T-helper 17 cell (primary cell): ENCODE results near the gene OR5AU1. TPM values are rescaled to one million over a fixed set of nuclear protein-coding genes. Genes with fewer than 3 reads are reported as not detected.

Experiments used
- ATAC-seq: fragments of 150-1000 bp; cut with Tn5 transposase; 2 replicates; pipeline ENCODE4 v1.10.0; 2021; ENCODE audit warnings: mild to moderate bottlenecking, moderate library complexity
- DNase-seq, 3 donors: peaks; one replicate each; pipeline versions ENCODE4 v3.0.0 to v3.0.0-alpha.2; 2020 to 2021
- H3K9me3 ChIP-seq: one replicate; pipeline ENCODE4 v1.7.0; 2013; ENCODE audit warnings: low read length, mild to moderate bottlenecking; ENCODE audit not compliant: control insufficient read depth, poor library complexity, severe bottlenecking
- H3K27ac Mint-ChIP-seq: one replicate; pipeline ENCODE4 v1.8.0; 2022; ENCODE audit warnings: mild to moderate bottlenecking, moderate library complexity, mixed read lengths
- H3K27me3 Mint-ChIP-seq: one replicate; pipeline ENCODE4 v1.8.0; 2022; ENCODE audit warnings: mixed read lengths
- H3K36me3 Mint-ChIP-seq: one replicate; pipeline ENCODE4 v1.8.0; 2022; ENCODE audit warnings: low read depth, mixed read lengths
- H3K4me1 Mint-ChIP-seq: one replicate; pipeline ENCODE4 v1.8.0; 2022; ENCODE audit warnings: mild to moderate bottlenecking, mixed read lengths
- H3K4me3 Mint-ChIP-seq: one replicate; pipeline ENCODE4 v1.8.0; 2022; ENCODE audit warnings: mild to moderate bottlenecking, moderate library complexity, mixed read lengths
- total RNA-seq, 4 donors: library from RNA in 2 of 4; stranded (reverse) in 2 of 4; gene quantifications; one replicate each; pipeline ENCODE4 v1.2.3 and lab custom pipeline; 2022 to 2026

Gene OR5AU1
- total RNA-seq (not detected), total RNA-seq (lab: John Stamatoyannopoulos, UW) (0.12 to 0.23 reads per million in 2 donors)

- ATAC-seq = no peak
- peaks cover 2% of the 10 kb centered on the region for H3K9me3 ChIP-seq
- peaks cover 3% of the 10 kb centered on the region for H3K4me1 Mint-ChIP-seq
- H3K4me3 Mint-ChIP-seq = no peak within 1 kb of the TSS
- no peak for DNase-seq
- H3K36me3 Mint-ChIP-seq = peaks cover 6% of the 10 kb centered on the region
- peaks cover 43% of the 10 kb centered on the region for H3K27me3 Mint-ChIP-seq
- H3K27ac Mint-ChIP-seq = no peak within 1 kb of the TSS
These were observed at the start of gene OR5AU1 for GRCh38 chr14:21155963-21156362. TSS of gene OR5AU1 (minus strand) at chr14:21156063. CDS start at chr14:21155872, 191 bp downstream.

DNA sequence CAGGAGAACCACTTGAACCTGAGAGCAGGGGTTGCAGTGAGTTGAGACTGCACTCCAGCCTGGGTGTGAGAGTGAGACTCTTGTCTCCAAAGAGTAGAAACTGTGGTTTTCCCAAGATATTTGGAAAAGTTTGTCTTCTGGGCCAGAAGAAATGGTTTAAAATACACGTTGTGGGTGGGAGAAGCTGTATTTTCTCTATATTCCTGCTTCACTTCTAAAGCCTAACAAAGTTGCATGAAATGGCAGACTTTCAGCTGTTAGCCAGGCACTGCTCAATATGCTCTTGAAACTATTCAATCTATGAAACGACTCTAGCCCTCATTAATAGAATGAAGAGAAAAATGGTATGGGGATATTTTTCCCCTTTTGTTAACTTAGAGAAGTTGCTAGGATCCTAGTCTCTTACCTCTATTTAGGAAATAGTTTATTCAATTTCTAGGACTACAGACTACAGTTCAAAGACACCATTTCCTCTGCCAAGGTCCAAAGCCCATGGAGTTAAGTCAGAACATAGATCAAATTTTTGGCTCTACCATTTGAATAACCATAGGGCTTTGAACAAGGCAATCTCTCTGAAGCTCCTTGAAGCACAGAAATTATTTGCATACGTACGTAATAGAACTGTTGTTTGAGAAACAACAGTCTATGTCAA lies 49.3 kb upstream of the OR5AU1 start:
- no peaks in the 10 kb centered on the region for H3K27me3 Mint-ChIP-seq
- peaks cover 25% of the 10 kb centered on the region for H3K4me1 Mint-ChIP-seq
- DNase-seq (no peak), ATAC-seq (no peak)
- H3K27ac Mint-ChIP-seq = peak overlapping the region; percentile 66
- no peak overlapping the region for H3K4me3 Mint-ChIP-seq
- peaks cover 11% of the 10 kb centered on the region for H3K36me3 Mint-ChIP-seq
- no peaks in the 10 kb centered on the region for H3K9me3 ChIP-seq

DNA sequence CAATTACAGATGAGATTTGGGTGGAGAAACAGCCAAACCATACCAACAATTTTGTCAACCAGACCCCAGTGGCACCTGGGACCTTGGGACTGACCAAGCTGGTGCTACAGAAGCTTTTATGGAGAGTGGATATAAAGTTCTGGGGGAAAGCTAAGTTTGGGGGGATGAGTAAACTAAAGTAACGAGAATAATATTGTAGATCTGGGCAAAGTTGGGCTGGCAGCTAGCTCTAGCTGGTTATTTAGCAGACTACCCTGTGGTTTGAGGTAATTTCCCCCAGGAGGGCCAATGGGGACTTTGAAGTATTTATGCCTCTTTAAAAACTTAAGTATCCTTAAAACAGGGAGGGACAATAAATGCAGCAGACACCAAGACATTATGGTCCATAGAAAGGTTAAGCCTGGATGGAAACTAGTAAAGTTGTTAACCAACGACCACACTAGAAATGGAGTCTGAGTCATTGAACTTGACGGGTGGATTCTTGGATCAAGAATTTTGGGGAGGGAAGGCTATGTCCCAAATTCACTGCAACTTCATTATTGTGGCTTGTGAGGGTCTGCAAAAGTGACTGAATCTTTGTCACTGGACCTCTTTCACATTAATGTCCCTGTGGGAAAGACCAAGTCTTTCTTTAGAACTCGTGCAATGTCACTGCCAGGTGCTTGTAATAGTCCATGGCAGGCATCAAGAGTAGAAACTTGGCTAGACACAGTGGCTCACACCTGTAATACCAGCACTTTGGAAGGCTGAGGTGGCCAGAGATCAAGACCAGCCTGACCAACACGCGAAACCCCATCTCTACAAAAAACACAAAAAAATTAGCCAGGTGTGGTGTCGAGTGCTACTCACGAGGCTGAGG lies 48.5 kb upstream of the OR5AU1 start:
- peaks cover 11% of the 10 kb centered on the region for H3K36me3 Mint-ChIP-seq
- H3K27ac Mint-ChIP-seq = peak overlapping the region; percentile 66
- peak overlapping the region; percentile 60 for H3K4me3 Mint-ChIP-seq
- ATAC-seq = no peak
- H3K4me1 Mint-ChIP-seq = peaks cover 27% of the 10 kb centered on the region
- no peak for DNase-seq
- H3K9me3 ChIP-seq = no peaks in the 10 kb centered on the region
- H3K27me3 Mint-ChIP-seq = no peaks in the 10 kb centered on the region

DNA sequence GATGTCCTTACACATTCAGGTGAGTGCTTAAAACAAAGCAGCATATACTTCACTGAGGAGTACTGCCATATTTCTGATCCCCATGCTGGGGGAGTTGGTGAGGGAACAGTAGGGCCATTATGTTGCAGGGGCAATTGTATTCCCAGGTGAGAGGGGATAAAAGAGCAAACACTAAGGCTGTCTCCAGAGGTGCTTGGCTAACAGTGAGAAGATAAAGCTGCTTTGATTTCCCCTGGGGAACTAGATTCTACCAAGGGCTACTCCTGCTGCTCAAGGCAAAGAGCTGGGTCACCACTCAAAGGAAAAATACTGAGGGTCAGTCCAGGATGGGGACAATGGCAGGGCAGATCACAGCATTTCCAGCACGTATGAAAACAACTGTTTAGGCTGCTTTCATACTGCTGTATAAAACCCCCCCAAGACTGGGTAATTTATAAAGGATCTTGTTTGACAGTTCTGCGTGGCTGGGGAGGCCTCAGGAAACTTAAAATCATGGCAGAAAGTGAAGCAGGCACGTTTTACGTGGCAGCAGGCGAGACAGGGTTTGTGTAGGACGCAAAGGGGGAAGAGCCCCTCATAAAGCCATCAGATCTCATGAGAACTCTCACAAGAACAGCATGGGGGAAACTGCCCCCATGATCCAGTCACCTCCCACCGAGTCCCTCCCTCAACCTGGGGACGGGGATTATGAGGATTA lies 47.8 kb upstream of the OR5AU1 start:
- ATAC-seq (peak; percentile 13), DNase-seq (no peak)
- H3K27me3 Mint-ChIP-seq = no peaks in the 10 kb centered on the region
- H3K4me3 Mint-ChIP-seq = peak overlapping the region; percentile 60
- H3K9me3 ChIP-seq = no peaks in the 10 kb centered on the region
- H3K4me1 Mint-ChIP-seq = peaks cover 27% of the 10 kb centered on the region
- peaks cover 11% of the 10 kb centered on the region for H3K36me3 Mint-ChIP-seq
- H3K27ac Mint-ChIP-seq = peak overlapping the region; percentile 66

DNA sequence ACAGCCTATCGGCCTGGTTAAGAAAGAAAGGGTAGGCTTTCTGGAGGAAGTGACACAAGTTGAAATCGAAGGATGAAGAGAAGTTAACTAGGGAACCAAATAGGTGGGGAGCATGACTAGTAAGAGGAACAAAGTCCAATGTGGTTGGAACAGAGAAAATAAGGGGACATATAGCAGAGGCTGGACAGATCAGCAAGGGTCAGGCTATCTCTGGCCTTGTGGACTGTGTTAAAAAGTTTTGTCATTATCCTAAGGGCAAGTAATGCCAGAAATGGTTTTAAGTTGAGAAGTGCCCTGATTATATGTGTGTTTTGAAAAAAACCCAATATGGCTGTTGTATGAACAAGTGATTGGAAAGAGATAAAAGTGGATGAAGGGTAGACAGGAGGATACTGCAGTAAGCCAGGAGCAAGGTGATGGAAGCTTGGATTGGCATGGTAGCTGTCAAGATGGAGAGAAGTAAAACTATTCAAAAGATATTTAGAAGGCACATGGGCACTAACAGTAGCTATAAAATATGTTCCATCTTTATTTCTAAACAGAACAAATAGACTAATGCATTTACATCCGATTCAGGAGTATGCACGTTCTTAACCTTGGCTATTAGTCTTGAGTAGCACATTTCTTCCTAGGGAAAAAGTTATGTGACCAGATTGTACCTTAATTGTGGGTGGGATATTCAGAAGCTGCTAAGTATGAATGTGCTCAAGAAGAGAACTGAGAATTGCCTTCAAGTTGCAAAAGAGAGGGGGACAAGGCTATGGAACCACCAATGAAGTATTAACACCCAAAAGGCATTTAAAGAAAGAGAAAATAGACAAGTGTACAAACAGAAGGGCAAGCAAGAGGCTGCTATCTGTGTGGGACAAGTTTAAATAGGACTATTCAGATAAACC lies 46.8 kb upstream of the OR5AU1 start:
- DNase-seq (no peak), ATAC-seq (no peak)
- H3K27me3 Mint-ChIP-seq = no peaks in the 10 kb centered on the region
- peaks cover 27% of the 10 kb centered on the region for H3K4me1 Mint-ChIP-seq
- no peaks in the 10 kb centered on the region for H3K9me3 ChIP-seq
- peaks cover 7% of the 10 kb centered on the region for H3K36me3 Mint-ChIP-seq
- H3K4me3 Mint-ChIP-seq = peak overlapping the region; percentile 60
- peak overlapping the region; percentile 66 for H3K27ac Mint-ChIP-seq

GRCh38 chr14:21201732-21202462 lies 46.0 kb upstream of the OR5AU1 start:
- H3K9me3 ChIP-seq = no peaks in the 10 kb centered on the region
- Mint-ChIP-seq H3K27ac (peak overlapping the region; percentile 59), H3K4me3 (no peak overlapping the region), H3K4me1 (peaks cover 22% of the 10 kb centered on the region), H3K27me3 (no peaks in the 10 kb centered on the region), H3K36me3 (peaks cover 2% of the 10 kb centered on the region)
- ATAC-seq (no peak), DNase-seq (no peak)

DNA sequence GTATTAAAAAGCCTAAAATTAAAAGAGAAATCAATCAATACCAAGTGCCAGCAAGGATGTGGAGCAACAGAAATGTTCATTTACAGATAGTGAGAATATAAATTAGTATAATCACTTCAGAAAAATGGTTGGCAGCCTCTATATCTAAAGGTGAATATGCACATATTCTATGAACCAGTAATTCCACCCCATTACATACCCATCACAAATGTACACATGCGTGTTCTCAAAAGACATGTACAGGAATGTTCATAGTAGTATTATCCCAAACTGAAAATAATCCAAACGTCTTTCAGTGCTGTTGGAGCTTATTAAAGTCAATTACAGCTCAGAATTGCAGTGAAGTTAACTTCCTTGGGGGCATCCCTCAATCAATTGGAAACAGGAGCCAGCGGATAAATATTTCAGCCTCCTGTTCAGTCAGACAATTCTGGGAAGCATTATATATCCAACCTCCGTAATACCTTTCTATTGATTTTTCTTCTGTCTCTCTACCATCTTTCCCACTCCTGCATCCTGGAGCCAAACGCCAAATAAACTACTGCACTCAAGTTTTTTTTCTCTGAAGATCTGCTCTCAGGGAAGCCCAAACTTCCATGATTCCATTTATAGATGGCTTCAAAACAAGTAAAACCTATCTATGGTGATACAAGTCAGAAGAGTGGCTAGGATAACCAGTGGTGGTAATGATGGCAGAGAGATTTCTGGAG lies 45.0 kb upstream of the OR5AU1 start:
- DNase-seq = no peak
- Mint-ChIP-seq H3K27ac (peak overlapping the region; percentile 59), H3K4me1 (peaks cover 19% of the 10 kb centered on the region)

DNA sequence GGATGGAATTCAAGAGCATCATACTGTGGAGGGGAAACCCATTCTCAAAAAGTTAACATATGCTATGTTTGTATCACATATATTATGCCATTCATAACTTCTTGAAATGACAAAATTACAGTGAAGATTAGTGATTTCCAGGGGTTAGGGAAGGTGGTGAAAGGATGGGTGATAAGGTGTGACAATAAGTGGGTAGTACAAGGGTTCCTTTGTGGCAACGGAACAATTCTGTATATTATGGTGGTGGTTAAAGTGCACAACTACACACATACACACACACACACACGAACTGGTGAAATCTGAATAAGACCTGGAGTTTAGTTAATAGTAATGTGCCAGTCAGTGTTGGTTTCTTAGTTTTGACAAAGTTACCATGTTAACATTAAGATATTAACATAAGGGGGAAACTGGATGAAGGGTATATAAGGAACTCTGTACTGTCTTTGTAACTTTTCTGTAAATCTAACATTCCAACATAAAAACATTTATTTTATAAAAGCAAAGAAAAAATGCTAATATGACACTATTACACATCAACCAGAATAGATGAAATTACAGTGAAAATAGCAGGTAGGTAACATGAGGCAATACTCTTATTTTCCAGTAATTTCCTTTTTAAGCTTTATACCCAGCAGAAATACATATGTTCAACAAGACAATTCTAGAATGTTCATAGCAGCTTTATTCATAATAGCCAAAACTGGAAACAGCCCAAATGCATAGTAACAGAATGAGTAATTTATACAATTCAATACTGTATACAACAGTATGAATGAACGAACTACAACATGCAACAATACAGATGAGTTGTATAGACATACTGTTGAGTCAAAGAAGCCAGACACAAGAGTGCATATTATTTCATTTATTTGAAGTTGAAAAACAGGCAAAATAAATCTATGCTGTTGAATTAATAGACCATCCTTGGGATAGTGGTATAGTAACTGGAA lies 44.0 kb upstream of the OR5AU1 start:
- Mint-ChIP-seq H3K27ac (peak overlapping the region; percentile 86), H3K4me1 (peaks cover 19% of the 10 kb centered on the region)
- DNase-seq = no peak

More for the DNA sequence above, 45.0 kb upstream of the OR5AU1 start:
- Mint-ChIP-seq H3K36me3 (no peaks in the 10 kb centered on the region), H3K4me3 (no peak overlapping the region), H3K27me3 (no peaks in the 10 kb centered on the region)
- no peak for ATAC-seq
- no peaks in the 10 kb centered on the region for H3K9me3 ChIP-seq

DNA sequence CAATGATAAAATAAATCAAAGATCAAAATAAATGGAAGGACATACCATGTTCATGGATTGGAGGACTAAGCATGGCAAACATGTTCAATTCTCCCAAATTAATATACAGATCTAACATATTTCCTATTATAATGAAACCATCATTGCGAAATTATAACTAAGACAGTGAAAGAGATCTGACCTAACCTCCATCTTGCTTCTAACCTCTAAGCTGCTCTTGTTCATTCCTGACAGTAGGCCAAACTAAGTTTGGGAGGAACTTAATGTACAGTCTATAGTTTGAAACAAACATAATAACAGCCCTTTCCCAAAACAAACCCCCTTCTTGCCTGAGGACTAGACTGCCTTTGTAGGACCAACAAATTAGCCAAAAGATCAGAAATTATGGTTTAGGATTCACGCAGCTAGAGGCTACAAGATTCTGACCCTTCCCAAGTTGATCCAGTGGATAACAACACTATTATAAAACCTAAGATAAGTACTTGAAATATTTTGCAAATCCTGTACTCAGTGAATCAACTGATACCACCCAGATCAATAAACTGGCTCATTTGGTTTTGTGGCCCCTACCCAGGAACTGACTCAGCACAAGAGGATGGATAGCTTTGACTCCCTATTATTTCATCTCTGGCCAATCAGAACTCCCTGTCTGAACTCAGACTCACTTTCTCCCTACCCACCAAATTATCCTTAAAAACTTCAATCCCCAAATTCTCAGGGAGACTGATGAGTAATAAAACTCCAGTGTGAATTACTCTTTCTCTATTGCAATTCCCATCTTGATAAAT lies 41.7 kb upstream of the OR5AU1 start:
- no peaks in the 10 kb centered on the region for H3K27me3 Mint-ChIP-seq
- no peaks in the 10 kb centered on the region for H3K36me3 Mint-ChIP-seq
- no peak for ATAC-seq
- DNase-seq = no peak
- no peaks in the 10 kb centered on the region for H3K9me3 ChIP-seq
- peaks cover 11% of the 10 kb centered on the region for H3K4me1 Mint-ChIP-seq
- no peak overlapping the region for H3K27ac Mint-ChIP-seq
- no peak overlapping the region for H3K4me3 Mint-ChIP-seq

More for the DNA sequence above, 44.0 kb upstream of the OR5AU1 start:
- Mint-ChIP-seq H3K36me3 (no peaks in the 10 kb centered on the region), H3K27me3 (no peaks in the 10 kb centered on the region), H3K4me3 (peak overlapping the region; percentile 47)
- H3K9me3 ChIP-seq = no peaks in the 10 kb centered on the region
- no peak for ATAC-seq

DNA sequence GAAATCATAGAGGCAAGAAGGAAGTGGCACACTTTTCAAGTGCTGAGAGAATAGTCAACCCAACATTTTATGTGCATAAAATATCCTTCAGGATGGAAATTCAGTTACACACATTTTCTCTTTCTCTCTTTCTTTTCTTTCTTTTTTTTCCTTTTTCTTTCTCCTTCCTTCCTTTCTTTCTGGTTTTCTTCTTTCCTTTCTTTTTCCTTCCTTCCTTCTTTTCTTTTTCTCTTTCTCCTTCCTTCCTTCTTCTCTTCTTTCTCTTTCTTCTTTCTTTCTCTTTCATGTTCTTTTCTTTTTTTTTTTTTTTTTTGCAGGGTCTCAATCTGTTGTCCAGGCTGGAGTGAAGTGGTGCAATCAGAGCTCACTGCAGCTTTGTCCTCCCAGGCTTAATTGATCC lies 38.7 kb upstream of the OR5AU1 start:
- Mint-ChIP-seq H3K27ac (no peak overlapping the region), H3K4me1 (peaks cover 9% of the 10 kb centered on the region), H3K4me3 (peak overlapping the region; percentile 70), H3K27me3 (no peaks in the 10 kb centered on the region), H3K36me3 (no peaks in the 10 kb centered on the region)
- ATAC-seq (no peak), DNase-seq (no peak)
- no peaks in the 10 kb centered on the region for H3K9me3 ChIP-seq
